Loucy (cell line): ENCODE measurements around the gene ZNF823.

Source experiments
- CTCF ChIP-seq: fragments of 200-600 bp; sonication (generic); conservative IDR thresholded peaks from 2 replicates; pipeline ENCODE4 v1.5.1; 2014; ENCODE audit warnings: mild to moderate bottlenecking, antibody characterized with exemption, low read length
- EZH2phosphoT487 ChIP-seq: fragments of 200-600 bp; IDR thresholded peaks from 2 replicates; pipeline ENCODE4 v1.6.1; 2018; ENCODE audit warnings: antibody characterized with exemption, mild to moderate bottlenecking, moderate library complexity, borderline replicate concordance

GRCh38 chr19:11680689-11681302, 58.0 kb downstream of the ZNF823 start:
- TF ChIP-seq CTCF (no peak), EZH2phosphoT487 (no peak)
